T-helper 2 cell treated with Interferon-gamma antibody and Interleukin-4, amounts not matched to agents 100 ng/mL and 5 ng/mL, for 36 hours (primary cell): ENCODE data around the gene PCDH18. TPM values are rescaled to one million over a fixed set of nuclear protein-coding genes. Genes with fewer than 3 reads are reported as not detected.
"Not testable (repeated sequence)": the region's sequence is repeated elsewhere in the genome, so short reads cannot be mapped to it uniquely, and the experiment has no call there.

Experiments used
- intact Hi-C: fragments of 100-400 bp; cut with micrococcal nuclease; formaldehyde crosslinking; loops from one replicate; pipeline ENCODE4 v1.15.1; 2023
- total RNA-seq: library from RNA; stranded (reverse); gene quantifications from 2 replicates; pipeline ENCODE4 v1.2.3, GENCODE V29; 2022

Gene PCDH18, protein sequence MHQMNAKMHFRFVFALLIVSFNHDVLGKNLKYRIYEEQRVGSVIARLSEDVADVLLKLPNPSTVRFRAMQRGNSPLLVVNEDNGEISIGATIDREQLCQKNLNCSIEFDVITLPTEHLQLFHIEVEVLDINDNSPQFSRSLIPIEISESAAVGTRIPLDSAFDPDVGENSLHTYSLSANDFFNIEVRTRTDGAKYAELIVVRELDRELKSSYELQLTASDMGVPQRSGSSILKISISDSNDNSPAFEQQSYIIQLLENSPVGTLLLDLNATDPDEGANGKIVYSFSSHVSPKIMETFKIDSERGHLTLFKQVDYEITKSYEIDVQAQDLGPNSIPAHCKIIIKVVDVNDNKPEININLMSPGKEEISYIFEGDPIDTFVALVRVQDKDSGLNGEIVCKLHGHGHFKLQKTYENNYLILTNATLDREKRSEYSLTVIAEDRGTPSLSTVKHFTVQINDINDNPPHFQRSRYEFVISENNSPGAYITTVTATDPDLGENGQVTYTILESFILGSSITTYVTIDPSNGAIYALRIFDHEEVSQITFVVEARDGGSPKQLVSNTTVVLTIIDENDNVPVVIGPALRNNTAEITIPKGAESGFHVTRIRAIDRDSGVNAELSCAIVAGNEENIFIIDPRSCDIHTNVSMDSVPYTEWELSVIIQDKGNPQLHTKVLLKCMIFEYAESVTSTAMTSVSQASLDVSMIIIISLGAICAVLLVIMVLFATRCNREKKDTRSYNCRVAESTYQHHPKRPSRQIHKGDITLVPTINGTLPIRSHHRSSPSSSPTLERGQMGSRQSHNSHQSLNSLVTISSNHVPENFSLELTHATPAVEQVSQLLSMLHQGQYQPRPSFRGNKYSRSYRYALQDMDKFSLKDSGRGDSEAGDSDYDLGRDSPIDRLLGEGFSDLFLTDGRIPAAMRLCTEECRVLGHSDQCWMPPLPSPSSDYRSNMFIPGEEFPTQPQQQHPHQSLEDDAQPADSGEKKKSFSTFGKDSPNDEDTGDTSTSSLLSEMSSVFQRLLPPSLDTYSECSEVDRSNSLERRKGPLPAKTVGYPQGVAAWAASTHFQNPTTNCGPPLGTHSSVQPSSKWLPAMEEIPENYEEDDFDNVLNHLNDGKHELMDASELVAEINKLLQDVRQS
- total RNA-seq: 0.09 TPM in 1 of 2 replicates, not detected in the other

DNA sequence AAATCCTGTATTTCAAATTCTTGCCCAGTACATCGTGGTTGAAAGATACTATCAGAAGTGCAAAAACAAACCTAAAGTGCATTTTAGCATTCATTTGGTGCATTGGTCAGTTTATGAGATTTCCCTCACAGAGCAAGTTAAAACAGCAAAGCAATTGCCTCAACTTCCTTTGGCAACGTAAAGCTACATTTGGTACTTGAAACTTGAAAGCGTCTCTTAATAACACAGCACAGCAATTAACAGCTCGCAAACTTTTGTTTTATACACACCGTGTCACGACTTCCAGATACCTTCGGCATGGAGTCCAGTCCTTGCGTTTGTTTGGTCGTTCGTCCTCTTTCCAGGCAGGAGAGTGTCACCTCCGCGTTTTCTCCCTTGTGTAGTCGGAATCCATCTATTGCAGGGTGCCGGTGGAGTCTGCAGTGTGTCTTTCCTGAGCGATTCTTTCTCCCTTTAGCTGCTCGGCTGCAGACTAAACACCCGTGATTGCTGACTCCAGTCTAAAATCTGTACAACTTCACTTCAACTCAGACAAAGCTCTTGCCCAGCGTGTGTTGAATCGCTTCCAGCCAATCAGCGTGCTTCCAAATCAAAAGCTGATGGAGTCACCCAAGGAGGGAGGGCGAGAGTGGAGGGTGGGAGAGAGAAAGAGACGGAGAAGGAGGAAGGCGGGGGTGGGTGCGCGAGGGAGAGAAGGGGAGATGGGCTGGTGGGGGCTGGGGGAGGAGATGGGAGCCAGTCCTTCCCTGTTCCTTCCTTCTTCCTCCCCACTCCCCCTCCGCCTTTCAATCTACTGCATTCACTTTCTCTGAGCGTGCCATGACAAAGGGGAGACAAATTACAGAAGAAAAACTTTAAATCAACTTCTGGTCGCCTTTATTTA lies at the start of gene PCDH18:
Gene PCDH18 (minus strand): TSS at position 509 of the 883 bp plus-strand sequence. CDS start 406 bp downstream, at position 103.
- intact Hi-C loops: no loop called here

DNA sequence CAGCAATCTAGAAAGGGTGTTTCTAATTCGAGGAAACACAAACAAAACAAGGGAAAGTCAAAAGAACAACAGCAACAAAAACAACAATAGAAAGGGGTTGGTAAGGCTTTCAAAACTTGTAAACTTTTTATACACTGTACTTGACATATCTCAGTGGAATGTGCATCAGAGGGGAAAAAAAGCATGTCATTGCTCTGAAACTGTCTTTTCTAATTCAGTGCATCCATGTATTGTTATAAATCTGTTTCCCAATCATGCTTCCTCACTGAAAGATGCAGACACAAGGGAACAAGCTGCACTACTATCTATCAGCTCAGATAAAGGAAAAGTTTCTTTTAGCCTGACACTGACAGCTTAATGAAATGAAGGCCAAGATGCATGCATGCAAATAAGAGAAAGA lies 44.2 kb upstream of the PCDH18 start:
- intact Hi-C loops: no loop called here

DNA sequence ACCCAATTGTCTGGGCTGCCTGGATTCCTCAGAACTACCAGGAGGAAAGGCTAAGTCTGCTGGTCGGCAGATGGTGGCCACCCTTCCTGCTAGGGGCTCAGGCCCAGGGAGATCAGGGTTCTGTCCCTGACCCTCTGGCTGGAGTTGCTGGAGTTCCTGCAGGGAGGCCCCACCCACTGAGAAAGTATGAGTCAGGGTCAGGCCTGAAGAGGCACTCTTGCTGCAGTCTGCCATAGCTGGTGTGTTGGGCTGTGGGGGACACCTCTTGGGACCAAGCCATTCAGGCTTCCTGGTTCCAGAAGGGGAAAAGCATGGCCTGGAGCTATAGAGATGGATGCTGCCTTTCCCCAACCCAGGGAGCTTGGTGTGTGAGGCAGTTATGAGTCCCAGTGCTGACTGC lies 40.4 kb upstream of the PCDH18 start:
- intact Hi-C loops: no loop called here

DNA sequence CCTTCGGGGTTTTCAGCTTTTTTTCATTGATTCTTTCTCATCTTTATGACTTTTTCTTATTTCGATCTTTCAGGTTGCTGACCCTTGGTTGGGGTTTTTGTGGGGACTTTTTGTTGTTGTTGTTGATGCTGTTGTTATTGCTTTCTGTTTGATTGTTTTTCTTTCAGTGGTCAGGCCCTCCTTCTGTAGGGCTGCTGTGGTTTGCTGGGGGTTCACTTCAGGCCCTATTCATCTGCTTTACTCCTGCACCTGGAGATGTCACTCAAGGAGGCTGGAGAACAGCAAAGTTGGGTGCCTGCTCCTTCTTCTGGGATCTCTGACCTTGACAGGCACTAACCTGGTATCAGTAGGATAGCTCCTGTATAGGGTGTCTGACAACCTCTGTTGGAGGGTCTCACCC lies 39.9 kb upstream of the PCDH18 start:
- intact Hi-C loops: no loop called here

DNA sequence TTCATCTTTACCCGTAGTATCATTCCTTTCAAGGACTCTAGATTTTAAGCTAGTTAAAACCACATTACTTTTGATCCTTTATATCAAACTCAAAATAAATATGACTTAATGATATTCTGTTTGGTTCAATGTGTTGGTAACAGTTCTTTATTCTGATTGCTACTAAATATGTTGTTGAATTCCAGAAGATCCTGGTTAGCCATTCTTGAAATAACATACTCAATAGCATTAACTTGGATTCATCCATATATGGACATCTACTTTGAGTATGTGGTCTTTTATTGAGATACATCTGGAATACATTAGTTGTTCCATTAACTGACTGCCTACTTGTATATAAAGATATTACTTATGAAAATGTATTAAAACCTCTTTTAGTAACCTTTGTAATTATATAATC lies 27.5 kb upstream of the PCDH18 start:
- intact Hi-C loops: no loop called here

DNA sequence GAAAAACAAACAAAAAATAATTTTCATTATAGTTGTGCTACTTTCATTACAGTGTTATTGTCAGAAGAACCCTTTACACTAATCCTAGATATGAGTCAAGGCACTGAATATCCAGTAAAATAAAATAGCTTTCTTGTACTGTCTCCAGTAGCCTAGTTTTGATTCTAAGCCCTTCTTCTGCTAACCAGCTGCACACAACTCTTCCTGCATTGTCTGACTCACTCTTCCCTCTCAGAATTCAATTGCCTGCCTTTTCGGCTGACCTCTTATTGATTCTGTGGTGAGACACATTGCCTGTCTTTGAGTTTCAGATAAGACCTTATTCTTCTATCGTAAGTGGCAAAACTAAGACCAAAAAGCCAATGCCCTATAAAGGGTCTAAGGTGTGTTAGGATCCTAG lies 26.7 kb upstream of the PCDH18 start:
- intact Hi-C loops: no loop called here

DNA sequence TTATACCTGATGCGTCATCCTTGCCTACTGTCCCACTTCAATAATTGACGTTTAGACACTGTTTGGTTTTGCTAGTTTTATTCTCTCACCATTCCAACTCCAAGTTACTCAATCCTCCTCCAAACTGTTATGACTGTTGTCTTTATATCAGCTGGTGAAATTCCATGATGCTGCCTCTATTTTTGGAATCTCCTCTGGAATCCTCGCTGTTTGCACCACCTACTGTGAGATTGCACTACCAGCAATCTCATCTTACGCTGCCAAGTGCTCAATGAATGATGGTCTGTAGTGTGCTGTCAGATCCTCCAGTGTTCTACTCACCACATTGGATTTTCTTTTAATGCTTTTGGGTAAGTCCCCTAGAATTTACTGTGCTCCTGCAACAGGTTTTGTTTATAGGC lies 13.2 kb upstream of the PCDH18 start:
- intact Hi-C loops: no loop called here

DNA sequence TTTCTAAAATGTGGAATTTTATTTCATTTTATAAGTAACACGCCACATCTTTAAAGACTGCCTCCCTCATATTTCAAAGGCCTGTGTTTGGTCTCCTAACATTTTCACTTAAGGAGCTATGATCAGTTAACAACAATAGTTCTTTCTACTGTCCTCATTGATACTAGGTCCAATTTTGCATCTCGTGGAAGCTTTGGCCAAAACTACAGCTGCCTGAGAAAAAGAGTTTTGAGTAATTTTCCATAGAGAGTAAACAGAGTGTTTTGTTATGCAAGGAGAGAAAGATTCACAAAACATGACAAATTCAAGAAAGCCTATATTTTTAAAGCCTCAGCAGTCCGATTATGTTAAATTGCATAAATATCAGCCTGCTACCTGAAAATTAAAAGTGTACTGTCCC lies 11.4 kb upstream of the PCDH18 start:
- intact Hi-C loops: no loop called here

DNA sequence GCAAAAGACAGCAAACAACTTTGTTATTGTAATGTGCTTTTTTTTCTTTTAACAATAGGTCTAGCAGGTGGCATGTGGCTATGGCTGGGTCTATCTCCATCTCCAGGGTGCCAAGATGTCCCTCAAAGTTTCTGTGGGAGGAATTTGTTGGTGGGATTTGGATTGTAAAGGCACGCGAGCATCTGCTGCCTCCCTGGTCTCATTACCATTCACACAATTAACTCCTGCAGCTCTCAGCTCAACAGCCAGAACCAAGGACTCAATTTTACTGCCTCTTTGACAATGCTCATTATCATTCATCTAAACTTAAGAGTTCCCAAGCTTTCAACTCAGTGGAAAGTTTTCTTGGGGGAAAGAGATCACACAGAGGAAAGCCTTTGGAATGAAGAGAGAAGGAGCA lies 10.9 kb upstream of the PCDH18 start:
- intact Hi-C loops: no loop called here

DNA sequence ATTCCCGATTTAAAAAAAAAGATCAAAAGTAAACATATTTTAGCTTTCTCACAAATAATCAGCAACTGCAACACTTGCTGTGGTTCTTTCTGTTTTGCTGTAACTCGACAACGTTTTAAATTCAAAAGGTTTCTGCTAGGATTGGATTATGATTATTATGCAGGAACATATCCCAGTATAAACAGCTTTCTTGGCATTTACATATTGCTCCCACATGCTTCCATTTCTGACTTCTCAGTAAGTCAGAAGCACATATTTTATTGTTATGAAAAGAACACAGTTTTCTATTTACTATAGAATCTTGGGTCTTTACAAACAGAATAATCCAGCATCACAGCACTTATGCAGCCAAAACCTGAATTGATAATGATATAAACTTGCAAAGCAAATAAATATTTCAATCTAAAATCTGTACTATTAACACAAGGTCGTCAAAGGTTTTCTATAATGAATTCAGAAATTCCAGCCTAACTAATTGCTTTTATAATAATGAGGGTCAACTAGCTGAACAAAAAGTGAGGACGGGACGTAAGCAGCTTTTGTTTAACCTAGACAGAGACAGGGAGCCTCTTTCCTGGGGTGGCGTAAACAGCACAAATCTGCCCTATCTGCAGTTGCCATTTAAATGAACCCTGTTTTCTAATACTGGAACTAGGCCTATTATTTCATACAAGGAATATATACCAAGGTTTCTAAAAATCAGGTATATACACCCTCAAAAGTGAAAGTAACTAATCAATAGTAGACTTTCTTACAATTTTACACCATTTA lies 9.8 kb upstream of the PCDH18 start:
- intact Hi-C loops: no loop called here

DNA sequence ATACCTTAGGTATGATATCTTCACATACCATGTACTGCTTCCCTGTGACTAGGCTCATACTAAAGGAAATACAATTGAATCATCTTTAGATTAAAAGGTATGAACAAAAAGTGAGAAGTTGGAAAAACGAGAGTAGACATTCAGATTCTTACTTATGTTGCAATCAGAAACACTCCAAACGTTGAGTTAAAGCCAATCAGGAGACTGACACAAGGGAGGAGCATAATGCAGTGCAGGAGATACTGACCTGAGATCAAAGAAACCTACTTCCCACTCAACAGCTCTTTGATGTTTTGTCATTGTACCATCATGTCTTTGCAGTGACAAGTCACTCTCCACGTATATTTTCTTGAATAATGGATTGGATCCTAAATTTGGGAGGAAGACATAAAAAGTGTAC lies 8.9 kb upstream of the PCDH18 start:
- intact Hi-C loops: no loop called here

DNA sequence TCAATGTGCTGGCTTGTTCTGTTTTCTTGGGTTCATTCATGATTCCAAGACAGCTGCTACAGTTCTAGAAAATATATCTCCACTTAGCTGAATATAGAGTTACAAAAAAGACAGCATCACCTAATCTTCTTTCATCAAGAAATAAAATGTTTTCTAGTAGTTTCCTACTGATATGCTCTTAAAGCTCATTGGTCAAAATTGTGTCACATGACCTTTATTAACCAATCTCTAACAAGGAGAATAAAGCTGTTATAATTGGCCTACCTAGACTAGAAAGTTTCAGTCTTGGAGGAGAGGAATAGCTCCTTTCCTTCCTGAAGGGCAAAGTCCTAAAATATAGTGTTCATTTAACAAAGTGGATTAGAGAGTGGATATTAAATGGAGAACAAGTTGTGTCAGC lies 8.1 kb upstream of the PCDH18 start:
- intact Hi-C loops: no loop called here

DNA sequence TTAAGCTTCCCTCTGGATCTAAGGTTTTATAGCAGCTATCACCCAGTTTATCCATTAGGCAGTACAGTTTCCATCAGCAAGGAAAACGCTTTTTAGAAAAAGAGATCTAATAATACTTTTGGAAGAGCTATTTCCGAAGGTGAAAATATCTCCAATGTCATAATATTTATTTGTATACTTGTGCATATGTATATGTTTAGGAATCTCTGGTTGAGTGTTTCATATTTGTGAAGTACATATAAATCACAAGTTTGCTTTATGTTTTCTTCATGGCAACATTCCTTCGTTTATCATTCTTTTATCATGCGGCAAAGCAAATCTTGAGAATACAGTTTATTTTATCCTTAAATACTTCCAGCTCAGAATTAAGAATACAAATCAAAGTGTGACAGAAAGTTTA lies 6.2 kb upstream of the PCDH18 start:
- intact Hi-C loops: no loop called here

DNA sequence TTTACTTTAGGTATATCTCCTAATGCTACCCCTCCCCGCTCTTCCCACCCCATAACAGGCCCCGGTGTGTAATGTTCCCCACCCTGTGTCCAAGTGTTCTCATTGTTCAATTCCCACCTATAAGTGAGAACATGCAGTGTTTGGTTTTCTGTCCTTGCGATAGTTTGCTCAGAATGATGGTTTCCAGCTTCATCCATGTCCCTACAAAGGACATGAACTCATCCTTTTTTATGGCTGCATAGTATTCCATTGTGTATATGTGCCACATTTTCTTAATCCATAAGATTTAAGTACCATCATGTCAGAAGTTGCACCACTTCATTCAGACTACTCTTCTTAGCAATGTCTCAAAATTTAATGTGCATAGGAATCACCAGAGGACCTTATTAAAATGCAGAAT lies 5.5 kb upstream of the PCDH18 start:
- intact Hi-C loops: not testable (repeated sequence)

DNA sequence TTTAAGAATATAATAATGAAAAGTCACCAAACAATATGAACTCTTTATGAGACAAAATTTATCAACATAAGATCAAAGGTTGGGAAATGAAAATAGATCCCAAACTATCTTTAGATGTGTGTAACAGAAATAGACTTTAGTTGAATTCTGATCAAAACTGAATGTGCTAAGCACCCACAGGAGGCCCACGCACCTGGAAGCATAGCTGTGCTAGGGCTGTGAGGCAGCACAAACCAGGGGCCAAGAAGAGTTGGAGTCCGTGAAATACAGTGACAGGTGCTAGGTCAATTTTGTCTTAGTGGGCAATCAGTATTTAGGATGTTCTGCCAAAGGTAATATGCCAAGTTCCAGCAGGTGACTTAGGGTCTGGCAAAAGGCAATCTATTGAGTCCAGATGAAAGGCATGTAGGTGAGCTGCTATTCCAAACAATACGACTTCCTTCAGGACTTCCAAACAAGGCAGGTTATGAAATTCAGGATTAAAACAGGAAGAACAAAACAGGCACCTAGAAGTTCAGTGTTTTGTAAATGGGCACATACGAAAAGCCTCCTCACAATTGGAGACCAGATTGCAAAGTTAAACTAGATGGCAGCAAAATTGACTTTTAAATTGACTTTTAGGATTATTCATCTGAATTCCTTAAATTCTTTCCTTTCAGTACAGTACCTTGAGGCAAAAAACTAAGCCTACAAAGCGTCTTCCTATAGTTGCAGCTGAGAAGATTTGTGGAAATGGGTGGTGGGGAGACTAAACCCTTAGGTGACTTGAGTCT lies 4.7 kb upstream of the PCDH18 start:
- intact Hi-C loops: no loop called here

DNA sequence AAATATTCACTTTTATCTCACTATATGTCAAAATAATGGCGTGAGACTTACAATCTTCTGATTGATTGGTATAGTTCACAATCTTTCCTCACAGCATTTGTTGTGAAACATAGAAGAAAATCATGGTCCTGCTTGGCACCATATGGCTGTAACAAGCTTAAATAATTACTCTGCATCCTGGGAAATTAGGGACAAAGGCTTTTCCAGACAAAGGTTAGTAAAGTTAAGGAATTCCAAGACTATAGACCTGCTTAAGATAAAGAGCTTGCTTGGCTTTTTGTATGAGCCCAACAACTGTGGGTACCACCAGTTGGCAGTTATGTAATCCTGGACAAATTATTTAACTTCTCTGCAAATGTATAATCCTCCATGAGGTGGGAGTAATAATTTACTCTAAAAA lies 3.4 kb upstream of the PCDH18 start:
- intact Hi-C loops: no loop called here

DNA sequence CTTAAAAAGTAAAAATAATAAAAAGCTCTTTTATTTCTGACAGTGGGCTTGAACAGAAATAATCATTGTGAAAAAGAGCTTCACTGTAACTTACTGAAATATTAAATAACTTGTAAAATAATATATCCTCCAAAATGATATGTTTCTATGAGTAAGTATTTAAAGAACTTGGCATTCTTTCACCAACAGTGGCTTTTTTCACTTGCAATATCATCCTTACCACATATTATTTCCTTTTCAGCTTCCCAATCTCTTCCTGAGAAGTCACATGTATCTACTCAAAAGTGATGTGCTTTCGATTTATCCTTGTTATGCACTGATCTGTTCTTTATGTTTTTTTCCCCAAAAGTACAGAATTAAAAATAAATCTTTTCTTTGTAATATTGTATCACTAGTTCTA lies 2.2 kb upstream of the PCDH18 start:
- intact Hi-C loops: no loop called here

DNA sequence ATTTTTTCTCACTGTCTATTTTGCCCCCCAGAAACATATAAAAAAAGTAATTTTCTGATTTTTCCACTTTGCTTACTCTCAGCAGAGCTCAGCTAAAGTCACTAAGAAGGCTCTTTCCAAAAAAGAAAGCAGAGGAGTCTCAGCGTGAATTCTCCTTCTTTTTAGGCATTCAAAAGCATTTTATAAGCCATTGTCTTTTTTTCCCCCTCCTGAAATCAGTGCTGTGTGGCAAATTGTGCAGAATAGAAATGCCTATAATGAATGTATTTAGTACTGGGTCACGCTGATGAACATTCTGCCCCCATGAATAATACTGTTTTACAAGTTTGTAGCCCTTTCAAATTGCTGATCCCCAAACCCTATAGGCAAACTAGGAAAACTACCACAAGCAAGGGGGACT lies 1.6 kb upstream of the PCDH18 start:
- intact Hi-C loops: no loop called here

DNA sequence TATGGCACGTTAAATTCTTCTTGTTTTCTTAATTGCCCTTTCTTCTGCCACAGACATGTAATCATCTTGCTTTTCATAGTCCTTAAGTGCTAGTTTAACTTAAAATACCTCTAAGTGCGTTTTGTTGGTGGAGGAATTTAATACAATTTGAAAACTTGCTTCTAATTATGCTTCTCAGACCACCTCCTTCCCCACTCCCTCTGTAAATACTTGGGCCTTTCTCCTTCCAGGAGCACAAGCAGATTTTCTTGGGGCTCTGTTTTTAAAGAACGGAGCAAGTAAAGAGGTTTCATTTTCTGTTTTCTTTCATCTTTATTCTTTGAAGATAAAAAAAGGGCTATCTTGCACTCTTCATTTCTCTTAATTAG lies 559 bp upstream of the PCDH18 start:
- intact Hi-C loops: no loop called here
